HG02571 (cell line): ENCODE measurements around the gene KCNMB2.
"Not testable (repeated sequence)": the region's sequence is repeated elsewhere in the genome, so short reads cannot be mapped to it uniquely, and the experiment has no call there.

ENCODE experiments used
- ATAC-seq: cut with Tn5 transposase; IDR thresholded peaks from one replicate; pipeline ENCODE4 v1.9.1; 2021; ENCODE audit warnings: mild to moderate bottlenecking, moderate library complexity; ENCODE audit not compliant: unreplicated experiment

The KCNMB2 gene

DNA sequence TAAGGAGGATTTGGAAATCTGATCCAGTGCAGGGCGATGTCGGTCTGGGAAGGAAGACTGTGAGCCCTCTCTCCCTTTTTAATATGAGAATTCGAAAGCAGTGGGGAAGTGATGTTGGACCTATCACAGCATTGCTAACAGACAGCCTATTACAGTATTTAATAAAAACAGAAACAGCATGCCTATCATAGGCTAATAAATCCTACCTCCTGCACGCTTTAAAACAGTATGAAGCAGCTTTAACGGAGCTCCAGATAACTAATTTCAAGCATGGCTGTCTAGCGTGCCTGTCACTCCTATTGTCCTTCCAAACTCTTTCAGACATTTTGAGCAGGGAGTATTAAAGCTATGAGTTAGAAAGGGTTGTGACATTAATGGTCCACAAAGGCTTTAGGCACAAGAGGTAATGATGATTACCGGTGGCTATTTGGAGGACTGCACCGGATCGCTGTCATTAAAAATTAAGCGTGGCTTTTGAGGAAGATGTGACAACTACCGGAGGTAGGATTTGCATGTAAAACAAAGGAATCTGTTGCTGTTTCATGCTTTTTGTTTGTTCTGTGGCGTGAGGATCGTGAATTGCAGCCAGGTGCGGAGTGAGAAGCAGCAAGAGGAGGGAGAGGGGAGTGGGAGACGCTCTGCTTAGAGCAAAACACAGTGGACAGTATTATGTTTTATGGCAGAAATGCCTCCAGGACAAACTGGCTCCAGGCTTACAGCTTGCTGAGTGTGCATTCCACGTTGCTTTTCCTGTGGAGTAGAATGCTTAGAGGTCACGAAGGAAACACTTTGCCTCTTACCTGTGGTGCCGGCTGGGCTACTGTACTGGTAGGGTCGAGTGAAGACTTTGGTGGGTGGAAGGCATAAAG, at the start of gene KCNMB2:
Gene KCNMB2, plus strand, starts transcription at position 226 of the 869 bp plus-strand sequence.
- ATAC-seq: no peak

DNA sequence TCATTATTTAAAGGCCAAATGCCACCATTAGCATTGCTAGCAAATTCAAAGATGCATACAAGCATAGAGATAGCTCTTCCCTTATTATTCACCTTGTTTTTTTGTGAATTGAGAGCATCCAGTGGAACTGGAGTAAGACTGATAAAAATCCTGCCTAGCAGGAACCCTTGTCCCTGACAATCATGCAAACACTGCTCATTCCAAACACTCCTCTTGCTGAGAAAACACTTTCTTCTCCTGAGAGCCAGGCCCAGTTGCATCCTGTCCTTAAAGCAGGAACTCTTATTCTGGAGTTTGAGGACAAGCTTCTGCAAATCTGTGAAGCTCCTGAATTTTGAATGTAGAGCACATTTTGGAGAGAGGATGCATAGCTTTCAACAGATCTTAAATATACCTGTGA, 49.3 kb upstream of the KCNMB2 start:
- no peak for ATAC-seq

DNA sequence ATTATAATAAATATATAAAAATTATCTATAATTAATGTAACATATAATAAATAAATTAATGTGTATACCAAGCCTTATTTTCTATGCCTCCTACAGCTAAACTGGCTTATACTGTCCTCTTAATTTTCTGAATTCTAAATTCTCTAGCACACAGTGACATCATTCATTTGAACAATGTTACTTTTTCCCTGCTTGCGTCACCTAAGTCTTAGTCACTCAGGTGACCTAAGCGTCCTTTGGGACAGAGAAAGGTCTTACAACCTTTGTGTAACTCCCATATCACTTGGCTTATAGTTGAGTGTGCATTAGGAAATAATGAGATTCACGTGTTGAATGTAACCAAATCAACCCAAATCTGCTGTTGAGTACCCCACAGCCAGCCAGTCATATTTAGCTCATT, 48.5 kb upstream of the KCNMB2 start:
- no peak for ATAC-seq

DNA sequence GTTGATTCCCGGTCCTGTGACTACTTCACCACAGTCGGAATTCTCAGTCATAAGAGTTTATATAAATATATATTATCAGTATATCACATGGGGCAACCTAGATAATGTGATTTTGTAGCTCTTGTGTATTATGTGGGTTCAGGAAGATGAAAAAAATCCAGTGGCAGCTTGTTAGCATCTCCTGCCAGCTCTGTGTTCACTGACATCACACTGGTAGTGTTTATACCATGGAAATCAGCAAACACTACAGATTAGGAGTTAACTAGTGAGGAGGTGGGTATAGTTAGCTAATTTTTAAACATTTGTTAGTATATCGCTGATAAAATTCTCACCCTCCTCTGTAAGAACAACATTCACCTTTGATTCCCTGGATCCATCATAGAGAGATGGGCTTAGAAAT, 44.5 kb upstream of the KCNMB2 start:
- no peak for ATAC-seq

DNA sequence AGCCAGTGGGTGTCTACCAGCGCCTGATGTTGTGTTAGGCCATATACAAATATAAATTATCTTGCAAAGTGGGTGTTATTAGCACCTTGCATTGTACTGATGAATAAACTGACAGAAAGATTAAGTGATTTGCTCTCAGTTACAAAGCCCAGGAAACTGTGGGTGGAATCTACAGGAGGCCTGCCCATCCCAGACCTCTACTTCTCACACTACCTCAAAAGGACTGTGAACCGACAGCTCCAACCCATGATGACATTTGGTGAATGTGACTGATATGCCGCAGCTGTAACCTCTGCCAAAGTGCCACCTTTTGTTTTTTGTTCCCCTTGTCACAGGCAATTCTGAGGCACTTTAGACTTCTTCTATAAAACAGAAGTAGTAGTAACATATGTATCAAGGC, 43.7 kb upstream of the KCNMB2 start:
- ATAC-seq: no peak

DNA sequence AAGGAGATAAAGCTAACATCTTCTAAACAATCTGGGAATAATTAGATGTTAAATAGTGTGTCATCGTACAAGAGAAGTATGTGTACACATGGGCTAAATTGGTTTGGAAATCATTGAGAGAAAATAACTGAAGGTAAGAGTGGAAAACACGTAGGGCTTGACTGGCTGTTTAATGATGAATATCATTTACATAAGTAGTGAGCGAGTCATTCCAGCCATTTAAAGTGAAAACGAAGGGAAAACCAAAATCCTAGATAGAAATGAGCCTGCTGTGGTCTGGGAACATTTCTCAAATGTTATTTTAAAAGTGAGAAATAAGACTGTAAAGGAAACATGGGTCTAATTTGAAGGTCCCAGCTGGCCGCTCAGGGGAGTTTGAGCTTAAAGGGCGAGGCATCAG, 41.9 kb upstream of the KCNMB2 start:
- no peak for ATAC-seq

DNA sequence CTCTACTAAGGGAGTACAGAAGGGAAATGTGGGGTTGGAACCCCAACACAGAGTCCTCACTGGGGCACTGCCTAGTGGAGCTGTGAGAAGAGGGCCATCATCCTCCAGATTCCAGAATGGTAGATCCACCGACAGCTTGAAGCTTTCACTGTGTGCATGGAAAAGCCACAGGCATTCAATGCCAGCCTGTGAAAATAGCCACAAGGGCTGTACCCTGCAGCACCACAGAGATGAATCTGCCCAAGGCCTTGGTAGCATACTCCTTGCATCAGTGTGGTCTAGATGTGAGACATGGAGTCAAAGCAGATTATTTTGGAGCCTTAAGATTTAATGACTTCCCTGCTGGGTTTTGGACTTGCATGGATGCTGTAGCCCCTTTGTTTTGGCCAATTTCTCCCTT, 39.3 kb upstream of the KCNMB2 start:
- no peak for ATAC-seq

DNA sequence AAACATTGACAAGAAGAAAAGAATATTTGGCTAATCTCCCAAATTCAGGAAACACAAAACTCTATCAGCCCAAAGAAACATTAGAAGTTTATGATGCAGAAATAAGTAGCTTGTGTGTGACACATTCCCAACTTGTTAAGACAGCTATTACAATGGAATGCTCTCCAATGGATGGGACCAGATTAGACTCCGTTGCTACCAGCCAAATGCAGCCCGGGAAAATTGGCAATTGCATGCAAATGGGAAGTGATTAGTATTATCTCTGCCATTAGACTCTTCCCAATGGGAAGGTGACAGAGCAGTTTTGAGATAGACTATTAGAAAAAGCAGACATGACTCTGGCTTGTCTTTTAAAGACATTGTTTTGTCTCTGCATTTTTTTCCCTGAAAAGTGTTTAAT, 37.4 kb upstream of the KCNMB2 start:
- ATAC-seq: no peak

DNA sequence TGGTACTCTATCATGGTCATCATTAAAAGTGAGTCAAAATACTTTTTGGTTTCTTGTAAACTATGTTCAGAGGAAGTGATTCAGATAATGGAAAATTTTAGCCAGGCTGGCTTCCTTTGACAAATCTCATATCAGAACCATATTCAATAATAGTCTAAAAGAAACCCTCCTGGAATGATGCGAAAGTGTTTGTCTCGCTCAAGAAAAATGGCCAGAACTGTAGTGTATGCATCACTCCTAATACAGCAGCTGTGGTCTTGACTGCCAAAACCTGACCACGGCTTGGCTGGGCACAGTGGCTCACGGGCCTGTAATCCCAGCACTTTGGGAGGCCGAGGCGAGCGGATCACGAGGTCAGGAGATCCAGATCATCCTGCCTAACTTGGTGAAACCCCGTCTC, 35.6 kb upstream of the KCNMB2 start:
- ATAC-seq: no peak

DNA sequence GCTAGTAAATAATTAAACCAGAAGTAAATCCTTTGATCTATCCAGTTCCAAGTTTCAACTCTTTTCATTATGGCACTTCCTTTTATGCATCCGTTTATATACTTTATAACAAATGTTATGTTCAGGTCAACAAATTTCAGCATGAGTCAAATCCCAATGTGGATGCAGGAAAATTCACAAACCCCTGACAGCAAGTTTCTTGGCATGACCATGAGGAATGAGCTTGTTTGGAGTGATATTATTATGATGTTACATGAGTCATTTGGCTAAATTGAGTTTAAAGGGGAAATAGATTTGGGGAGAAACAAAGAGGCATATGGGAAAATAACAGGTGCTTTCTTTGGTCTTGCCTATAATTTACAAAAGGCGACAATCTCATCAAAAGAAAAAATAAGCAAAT, 32.1 kb upstream of the KCNMB2 start:
- ATAC-seq: no peak

DNA sequence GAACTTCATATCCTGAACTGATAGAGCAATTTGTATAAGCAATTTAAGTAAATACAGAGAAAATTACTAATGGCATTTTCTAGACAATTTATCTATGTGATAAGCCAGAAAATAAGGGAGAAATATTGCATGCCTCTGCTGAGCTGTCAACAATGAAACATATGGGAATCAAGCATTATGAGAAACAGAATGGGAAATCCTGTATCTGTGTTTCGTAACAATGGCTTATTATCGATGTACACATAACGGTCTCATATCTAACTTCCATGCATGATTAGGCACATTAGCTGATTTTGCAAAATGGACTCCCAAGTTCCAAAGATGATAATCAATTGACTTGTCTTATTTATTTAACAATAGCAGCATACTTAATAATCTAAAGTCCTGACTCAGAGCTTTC, 30.4 kb upstream of the KCNMB2 start:
- ATAC-seq: no peak

DNA sequence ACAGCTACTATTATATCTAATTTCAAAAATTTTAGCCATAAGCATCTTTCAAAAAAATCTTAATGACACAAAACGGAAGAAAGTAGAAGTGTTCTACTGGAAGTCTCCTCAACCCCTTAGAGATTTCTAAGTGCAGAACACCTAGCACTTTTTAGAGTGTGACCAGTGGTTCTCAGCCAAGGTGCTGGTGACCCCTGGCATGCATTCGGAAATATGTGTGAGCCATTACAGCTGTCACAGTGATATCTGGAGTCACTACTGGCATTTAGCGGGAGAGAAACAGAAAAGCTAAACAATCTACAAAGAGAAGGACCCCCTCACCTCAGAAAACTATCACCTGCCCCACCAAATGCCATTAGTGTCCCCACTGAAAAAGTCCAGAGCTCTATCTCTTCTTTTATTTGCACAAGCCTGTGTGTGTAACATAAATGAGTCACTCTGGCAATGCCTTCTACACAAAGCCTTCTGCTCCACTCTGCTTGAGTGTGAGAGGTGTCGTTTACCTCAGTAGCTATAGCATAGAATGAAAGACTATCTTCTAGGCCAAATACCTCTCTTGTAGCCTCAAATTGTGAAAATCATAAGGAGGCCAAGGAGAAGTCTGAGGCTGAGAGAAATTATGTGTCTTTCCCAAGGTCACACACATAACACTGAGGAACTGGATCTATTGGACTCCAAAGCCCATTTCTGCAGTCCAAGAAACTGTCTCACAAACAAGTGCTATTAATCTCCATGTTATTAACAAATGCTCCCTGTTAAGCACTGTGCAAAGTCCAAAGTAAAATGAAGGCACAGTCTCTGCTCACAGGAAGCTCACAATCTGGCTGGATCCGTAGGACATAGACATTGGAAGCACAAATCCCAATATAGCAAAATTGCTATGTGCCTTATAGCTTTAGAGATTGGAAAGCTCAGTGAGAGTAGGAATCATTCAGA, 28.5 kb upstream of the KCNMB2 start:
- ATAC-seq: no peak

DNA sequence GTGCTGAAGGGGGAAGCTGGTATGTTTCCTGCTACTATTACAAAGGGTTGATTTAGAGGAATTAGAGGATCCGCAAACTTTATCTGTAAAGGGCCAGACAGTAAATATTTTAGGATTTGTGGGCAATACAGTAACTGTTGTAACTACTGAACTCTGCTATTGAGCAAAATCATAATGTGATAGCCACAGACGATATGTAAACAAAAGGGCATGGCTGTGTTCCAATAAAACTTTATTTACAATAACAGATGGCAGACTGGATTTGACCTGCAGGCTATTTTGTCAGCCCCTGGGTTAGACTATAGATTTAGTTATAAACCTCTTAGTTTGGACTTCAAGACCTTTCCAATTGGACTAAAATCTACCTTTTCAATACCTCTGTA, 27.8 kb upstream of the KCNMB2 start:
- no peak for ATAC-seq

DNA sequence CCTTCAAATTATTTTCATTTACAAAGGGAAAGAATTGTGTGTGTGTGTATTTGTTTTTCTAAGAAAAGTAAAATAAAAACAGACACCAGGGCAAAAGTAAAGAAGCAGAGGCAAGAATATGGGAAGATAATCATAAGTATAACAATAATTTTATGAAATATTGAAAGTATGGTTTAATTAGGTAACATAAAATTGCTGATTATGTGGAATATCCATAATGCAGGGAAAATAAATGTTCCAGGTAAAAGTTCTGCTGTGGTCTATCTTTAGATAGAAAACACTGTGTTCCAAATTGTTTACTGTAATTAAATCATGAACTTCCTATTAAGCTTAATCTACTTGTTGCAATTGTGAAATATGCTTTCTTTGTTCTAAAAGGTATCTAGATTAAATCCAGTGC, 25.7 kb upstream of the KCNMB2 start:
- ATAC-seq: no peak

DNA sequence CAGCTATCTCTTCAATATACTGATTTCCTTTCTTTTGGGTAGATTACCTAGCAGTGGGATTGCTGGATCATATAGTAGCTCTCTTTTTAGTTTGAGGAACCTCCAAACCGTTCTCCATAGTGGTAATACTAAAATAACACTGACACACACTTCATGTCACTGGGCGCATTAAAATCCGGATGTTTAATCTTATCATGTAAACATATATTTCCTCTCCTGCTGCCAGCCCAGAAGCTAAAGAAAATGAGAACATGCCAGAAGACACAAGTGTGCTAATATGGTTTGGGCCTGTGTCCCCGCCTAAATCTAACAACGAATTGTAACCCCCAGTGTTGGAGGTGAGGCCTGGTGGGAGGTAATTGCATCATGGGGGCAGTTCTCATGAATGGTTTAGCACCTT, 23.6 kb upstream of the KCNMB2 start:
- ATAC-seq: no peak

DNA sequence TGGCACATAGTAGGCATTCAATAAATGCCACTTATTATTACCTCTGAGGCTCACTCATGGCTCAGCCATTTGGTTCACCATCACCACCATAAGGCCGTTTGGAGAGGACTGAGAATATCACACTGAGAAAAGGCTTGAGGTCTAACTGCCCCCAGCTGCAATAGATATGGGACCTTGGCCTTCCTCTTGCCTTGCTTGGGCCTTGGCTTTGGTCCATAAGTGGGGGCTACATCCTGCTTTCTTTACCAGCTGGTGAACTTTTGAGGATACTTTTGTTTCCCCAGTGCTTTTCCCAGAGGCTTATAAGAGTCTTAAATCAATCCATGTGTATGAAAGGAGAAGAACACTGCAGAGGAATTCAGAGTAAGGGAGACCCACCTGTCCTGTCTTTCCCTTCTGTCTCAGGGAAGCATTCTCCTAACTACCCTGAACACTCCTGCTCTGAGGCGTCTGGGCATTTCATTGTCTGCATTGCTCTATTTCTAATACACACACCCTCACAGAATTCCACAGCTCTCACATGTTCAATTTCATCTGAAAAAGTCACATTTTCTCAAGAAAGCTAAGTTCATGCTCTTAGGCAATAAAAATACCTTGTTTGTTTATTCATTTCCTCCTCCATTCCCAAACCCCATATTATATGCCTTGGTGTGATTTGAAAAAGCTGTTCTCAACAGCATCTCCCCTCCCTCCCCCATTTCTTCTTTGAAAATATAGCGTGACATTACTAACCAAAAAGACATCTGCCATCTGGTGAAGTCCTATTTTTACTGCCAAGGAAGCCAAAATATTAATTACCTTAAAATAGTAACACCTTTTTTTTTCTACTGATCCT, 22.5 kb upstream of the KCNMB2 start:
- peak; percentile 20 for ATAC-seq

DNA sequence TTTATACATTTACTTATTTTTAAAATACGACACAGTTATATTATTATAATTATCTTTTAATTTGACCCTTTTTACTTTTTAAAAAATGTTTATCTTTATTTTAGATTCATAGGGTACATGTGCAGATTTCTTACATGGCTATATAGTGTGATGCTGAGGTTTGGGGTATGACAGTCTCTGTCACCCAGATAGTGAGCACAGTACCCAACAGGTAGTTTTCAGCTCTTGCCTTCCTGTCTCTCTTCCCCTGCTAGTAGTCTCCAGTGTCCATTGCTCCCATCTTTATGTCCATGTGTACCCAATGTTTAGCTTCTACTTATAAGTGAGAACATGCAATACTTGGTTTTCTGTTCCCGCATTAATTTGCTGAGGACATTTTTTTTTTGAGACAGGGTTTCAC, 21.8 kb upstream of the KCNMB2 start:
- ATAC-seq: no peak

DNA sequence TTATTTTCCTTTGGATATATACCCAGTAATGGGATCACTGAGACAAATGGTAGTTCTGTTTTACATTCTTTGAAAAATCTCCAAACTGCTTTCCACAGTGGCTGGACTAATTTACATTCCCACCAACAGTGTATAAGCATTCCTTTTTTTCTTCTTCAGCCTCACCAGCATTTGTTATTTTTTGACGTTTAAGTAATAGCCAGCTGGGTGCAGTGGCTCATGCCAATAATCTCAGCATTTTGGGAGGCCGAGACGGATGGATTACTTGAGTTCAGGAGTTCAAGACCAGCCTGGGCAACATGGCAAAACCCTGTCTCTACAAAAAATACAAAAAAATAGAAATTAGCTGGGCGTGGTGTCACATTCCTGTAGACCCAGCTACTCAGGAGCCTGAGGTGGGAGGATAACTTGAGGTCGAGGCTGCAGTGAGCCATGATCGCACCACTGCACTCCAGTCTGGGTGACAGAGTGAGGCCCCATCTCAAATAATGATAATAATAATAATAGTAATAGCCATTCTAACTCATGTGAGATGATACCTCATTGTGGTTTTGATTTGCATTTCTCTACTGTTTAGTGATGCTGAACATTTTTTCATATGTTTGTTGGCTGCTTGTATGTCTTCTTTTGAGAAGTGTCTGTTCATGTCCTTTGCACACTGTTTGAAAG, 21.0 kb upstream of the KCNMB2 start:
- not testable (repeated sequence) for ATAC-seq

DNA sequence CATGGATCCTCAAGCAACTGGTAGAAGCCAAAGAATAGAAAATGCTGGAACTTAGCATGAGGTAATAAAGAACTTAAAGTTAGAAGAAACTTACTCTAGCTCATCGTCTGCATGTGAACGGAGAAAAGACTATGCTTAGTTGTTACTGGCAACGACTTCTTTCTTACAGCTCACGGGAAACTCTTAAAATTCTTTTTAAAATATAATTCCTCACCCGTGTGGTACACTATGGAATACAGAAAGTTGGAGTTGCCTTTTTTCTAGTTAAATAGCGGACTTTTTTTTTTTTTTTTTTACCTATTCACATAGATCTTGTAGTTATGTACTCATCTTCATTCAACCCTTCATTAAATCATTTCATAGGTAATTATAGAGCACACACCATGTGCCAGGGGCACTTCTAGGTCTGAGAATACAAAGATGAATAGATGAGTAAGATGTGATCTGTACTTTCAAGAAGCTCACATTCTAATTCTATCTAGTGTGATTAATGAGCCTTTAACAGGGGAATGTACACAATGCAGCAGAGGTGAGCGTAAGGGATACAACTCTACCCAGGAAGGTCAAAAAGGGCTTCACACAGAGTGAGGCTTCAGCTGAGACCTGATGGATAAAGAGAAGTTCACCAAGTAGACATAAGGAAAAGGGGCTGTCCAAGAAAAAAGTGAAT, 18.4 kb upstream of the KCNMB2 start:
- ATAC-seq: no peak
